Measurements from ENCODE around the gene PARM1.

DNA sequence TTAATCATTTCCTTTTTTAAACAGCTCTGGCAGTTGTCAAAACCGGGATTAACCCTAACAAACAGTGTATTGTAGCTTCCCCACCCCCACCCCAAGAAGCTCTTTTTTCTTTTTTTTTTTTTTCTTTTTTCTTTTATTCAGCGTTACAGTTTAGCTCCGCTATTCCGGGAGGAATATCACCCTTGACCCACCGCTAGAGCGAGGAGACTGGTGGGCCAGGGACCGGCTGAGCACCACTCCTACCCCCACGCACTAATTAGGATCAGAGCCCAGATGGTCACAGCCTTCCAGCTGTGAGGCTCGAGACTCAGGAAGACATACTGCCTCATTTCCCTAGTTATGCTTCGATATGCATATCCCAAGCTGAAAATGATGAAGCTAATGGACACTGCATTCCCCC is 2.0 kb downstream of the PARM1 start:
- TF ChIP-seq EZH2 (IDR thresholded peaks at IDR 0.05; ENCODE audit: insufficient read depth, poor library complexity, severe bottlenecking), result no peak
- no peak for TF ChIP-seq EZH2phosphoT487 (IDR thresholded peaks at IDR 0.05; ENCODE audit: insufficient read depth, low read depth)
